ENCODE measurements around the gene OR8D4. TPM values are rescaled to one million over a fixed set of nuclear protein-coding genes. Genes with fewer than 3 reads are reported as not detected.

Gene OR8D4
- total and polyA plus RNA-seq, 2 donors (not counting 3 experiments of a cell fraction or from before 2014, with no cell fraction given), result not detected

GRCh38 chr11:123903932-123904331 is 2.0 kb downstream of the OR8D4 start:
- Histone ChIP-seq H3K9me1 (replicated peaks; ENCODE audit: control insufficient read depth, extremely low read depth, insufficient read depth, low read length) (no peaks in the 10 kb centered on the region), H3K27me3 (ENCODE audit: control insufficient read depth in 2 of 2, insufficient read depth in 2 of 2, low read length in 2 of 2) (no peaks in the 10 kb centered on the region), H3K4me1 (ENCODE audit: control insufficient read depth, extremely low read depth, insufficient read depth, low read length) (no peaks in the 10 kb centered on the region), H2AFZ (ENCODE audit: low read depth, low read length) (no peak overlapping the region), H3K27ac (ENCODE audit: insufficient read depth, low read depth, low read length) (no peak overlapping the region), H4K20me1 (replicated peaks; ENCODE audit: control insufficient read depth, extremely low read depth, insufficient read depth, low read length) (no peaks in the 10 kb centered on the region), H3K79me2 (ENCODE audit: control insufficient read depth, insufficient read depth, low read length) (no peaks in the 10 kb centered on the region), H3K9me3 (replicated peaks; ENCODE audit: control insufficient read depth, insufficient read depth, low read length) (no peaks in the 10 kb centered on the region), H3K4me2 (ENCODE audit: insufficient read depth, low read length) (no peak overlapping the region), H3K4me3 (replicated peaks in 1 of 3; ENCODE audit: insufficient read depth in 1 of 3, low read depth in 1 of 3, low read length in 3 of 3) (no peak overlapping the region), H3K36me3 (ENCODE audit: control insufficient read depth in 2 of 2, extremely low read depth in 1 of 2, insufficient read depth in 2 of 2, low read length in 2 of 2) (no peaks in the 10 kb centered on the region), H3K9ac (replicated peaks; ENCODE audit: extremely low read depth, insufficient read depth, low read length) (no peak overlapping the region)
- BruUV-seq (replicated peaks), result no TSS peak
- FAIRE-seq, result no peak
- ChIA-PET POLR2A (no interaction called here), CTCF (no interaction called here)
- intact Hi-C loops (cut with micrococcal nuclease), result no loop called here
- no peak for TF ChIP-seq FOS (IDR thresholded peaks at IDR 0.05; ENCODE audit: borderline replicate concordance, insufficient read depth, low read length)
- dilution Hi-C loops (cut with MboI; ENCODE audit: extremely low pct_ligation_motif_present, low sequenced_read_pairs), result no loop called here
- DNase-seq (ENCODE audit: low read depth, low spot score), result no peak

GRCh38 chr11:123904932-123905331 is 3.0 kb downstream of the OR8D4 start:
- ChIA-PET CTCF (no interaction called here), POLR2A (no interaction called here)
- Histone ChIP-seq H3K4me3 (replicated peaks in 1 of 3; ENCODE audit: insufficient read depth in 1 of 3, low read depth in 1 of 3, low read length in 3 of 3) (no peak overlapping the region), H4K20me1 (replicated peaks; ENCODE audit: control insufficient read depth, extremely low read depth, insufficient read depth, low read length) (no peaks in the 10 kb centered on the region), H3K9me3 (replicated peaks; ENCODE audit: control insufficient read depth, insufficient read depth, low read length) (no peaks in the 10 kb centered on the region), H3K36me3 (ENCODE audit: control insufficient read depth in 2 of 2, extremely low read depth in 1 of 2, insufficient read depth in 2 of 2, low read length in 2 of 2) (no peaks in the 10 kb centered on the region), H3K4me2 (ENCODE audit: insufficient read depth, low read length) (no peak overlapping the region), H3K4me1 (ENCODE audit: control insufficient read depth, extremely low read depth, insufficient read depth, low read length) (no peaks in the 10 kb centered on the region), H3K9me1 (replicated peaks; ENCODE audit: control insufficient read depth, extremely low read depth, insufficient read depth, low read length) (no peaks in the 10 kb centered on the region), H3K27me3 (ENCODE audit: control insufficient read depth in 2 of 2, insufficient read depth in 2 of 2, low read length in 2 of 2) (no peaks in the 10 kb centered on the region), H3K79me2 (ENCODE audit: control insufficient read depth, insufficient read depth, low read length) (no peaks in the 10 kb centered on the region), H2AFZ (ENCODE audit: low read depth, low read length) (no peak overlapping the region), H3K27ac (ENCODE audit: insufficient read depth, low read depth, low read length) (no peak overlapping the region), H3K9ac (replicated peaks; ENCODE audit: extremely low read depth, insufficient read depth, low read length) (no peak overlapping the region)
- TF ChIP-seq CTCF (IDR thresholded peaks at IDR 0.05; ENCODE audit: extremely low read depth in 1 of 2, insufficient read depth in 1 of 2, low read depth in 1 of 2, low read length in 2 of 2) (no peak), POLR2AphosphoS5 (IDR thresholded peaks at IDR 0.05; ENCODE audit: insufficient read depth, low read depth, low read length) (no peak)
- BruUV-seq (replicated peaks), result no TSS peak
- intact Hi-C loops (cut with micrococcal nuclease), result no loop called here
- DNase-seq (ENCODE audit: low read depth, low spot score) (no peak), FAIRE-seq (no peak)
- dilution Hi-C loops (cut with MboI; ENCODE audit: extremely low pct_ligation_motif_present, low sequenced_read_pairs), result no loop called here
